Erythroblast (primary cell): ENCODE results near the gene DNAH14.

Source experiments
- GATA1 ChIP-seq: IDR thresholded peaks from 2 replicates; pipeline ENCODE4 v1.6.1; 2011; ENCODE audit warnings: low read depth, mild to moderate bottlenecking, control low read depth, low read length, moderate library complexity
- POLR2A ChIP-seq: IDR thresholded peaks from 2 replicates; pipeline ENCODE4 v1.6.1; 2011; ENCODE audit warnings: mild to moderate bottlenecking, low read length

GRCh38 chr1:225412803-225413351 lies 483.4 kb downstream of the DNAH14 start:
- TF ChIP-seq POLR2A = no peak
- no peak for TF ChIP-seq GATA1
